Measurements from ENCODE around the gene NFILZ.

NFILZ gene, protein sequence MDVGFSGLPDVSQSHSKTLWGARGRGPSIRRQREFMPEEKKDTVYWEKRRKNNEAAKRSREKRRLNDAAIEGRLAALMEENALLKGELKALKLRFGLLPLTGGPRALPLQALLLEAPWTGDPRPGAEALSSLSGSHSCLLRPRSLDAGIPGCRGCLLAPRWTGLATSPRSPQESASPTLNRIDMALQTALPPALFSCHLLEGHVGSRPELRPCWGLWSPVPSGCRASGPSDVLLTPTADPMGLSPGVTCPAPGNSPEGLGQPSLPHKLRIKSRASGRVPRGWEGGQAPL

DNA sequence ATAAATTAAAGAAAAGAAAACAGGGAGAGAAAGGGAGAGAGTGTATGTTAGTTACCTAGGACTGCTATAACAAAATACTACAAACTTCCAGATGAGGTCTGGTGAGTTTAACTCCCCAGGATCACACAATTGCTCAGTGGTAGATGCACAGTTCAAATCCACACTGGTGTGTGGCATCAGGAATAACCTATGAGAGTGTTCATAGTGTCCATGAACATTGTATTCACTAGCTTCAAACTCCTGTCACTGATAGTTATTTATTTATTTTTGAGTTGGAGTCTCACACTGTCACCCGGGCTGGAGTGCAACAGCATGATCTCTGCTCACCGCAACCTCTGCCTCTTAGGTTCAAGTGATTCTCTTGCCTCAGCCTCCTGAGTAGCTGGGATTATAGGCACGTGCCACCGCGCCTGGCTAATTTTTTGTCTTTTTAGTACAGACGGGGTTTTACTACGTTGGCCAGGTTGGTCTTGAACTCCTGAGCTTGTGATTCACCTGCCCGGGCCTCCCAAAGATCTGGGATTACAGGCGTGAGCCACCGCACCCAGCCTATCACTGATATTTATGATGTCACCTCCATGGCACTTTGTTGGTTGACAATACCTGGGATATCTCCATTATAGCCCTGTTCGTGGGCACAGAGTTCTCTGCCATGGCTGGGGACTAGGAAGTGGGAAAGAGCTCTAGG is at the start of gene NFILZ:
Gene NFILZ (plus strand): TSS at position 638 of the 688 bp plus-strand sequence. CDS start 46,133 bp downstream, outside the sequence.
- DNase-seq, result no peak

DNA sequence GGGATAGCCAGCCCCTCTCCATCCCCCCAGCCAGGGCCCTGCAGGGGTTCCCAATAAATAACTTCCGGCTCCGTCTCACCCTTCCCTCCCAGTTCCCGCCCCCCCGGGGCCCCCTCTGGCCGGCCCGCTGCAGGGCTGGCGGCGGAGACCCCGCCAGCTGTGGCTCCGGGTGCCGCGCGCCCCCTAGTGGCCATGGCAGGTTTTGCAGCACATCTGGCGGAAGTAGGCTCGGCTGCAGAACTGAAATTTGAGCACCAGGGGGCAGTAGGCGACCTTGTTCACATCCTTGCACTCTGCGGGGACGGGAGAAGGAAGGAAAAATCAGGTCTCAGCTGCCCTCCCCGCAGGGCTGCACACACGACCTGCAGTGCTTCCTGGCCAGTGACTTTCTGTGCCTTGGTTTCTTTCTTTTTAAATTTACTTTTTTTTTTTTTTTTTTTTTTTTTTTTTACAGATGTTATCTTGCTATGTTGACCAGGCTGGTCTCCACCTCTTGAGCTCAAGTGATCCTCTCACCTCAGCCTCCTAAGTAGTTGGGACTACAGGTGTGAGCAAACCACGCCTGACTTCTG is 49.6 kb upstream of the NFILZ start:
- DNase-seq, result peak; percentile 77

DNA sequence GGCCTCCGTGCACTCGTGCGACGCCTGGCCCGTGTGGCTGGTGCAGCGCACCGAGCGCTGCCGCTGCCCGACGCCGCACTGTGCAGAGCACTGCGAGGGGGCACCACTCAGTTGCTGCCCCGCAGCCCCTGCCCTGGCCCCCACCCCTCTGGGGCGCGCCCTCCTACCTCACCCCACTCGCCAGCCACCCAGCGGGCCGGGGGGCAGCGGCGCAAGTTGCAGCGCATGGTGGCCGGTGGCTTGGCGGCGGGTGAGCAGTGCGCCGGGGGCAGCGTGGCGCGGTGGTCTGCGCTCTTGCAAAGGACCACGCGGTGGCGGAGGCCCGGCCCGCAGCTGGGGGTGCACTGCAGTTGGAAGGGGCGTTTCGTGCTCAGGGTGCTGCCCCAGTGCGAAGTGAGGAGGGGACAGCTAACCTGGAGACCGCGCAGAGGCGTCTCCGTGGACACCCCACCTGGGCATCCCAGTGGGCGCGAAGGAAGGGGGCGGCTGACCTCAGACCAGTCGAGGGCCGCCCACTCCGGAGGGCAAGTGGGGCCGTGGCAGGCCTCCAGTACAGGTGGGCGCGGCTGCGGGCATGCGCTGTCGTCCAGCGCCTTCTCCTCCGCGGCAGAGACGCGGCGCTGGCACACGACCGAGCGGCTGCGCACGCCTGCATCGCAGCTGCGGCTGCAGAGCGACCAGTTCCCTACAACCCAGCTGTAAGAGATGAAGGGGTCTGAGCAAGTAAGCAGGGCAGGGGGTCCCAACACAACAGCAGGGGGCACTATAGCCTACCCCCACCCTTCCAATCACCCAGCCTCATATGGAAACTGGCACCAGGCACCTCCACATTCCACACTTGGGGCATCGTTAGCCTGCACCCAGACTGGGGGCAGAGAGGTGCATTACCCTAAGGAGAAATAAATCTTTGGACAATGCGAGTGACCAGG is 45.2 kb upstream of the NFILZ start:
- DNase-seq, result no peak

DNA sequence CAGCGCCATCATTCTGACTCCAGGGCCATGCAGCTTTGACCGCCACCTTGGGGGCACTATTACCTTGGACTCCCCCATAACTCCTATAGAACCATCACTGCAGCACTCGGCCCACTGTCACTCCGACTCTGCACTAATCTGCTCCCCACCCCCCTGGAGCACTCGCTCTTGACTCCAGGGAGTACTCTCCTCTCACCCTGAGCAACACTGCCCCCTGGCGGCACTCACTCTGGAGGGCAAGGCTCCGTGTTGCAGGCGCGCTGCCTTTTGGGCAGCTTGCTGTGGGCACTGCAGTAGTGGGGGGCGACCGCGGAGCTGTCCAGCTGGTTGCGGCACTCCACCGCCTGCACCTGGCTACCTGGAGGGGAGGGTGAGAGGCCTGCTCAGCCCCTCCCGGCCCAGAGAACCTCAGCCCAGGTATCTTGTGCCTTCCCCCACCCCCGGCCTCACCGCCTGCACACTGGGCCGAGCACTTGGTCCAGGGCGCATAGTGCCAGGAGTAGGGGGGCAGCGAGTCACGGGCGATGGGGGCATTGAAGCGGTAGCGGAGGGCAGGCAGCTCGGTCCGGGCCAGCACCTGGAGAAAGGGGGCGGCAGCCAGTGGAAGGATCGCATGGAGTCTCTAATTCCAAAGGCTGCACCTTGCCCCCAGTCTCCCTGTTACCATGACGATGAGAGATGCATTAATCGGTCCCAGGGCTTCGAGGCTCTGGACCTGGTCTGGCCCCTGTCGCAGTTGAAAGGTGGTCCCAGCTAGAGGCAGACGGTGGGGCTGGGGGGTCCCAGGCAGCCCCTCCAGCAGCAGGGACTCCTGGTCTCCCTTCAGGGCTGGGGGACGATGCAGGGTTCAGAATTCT is 44.3 kb upstream of the NFILZ start:
- DNase-seq, result peak; percentile 35

DNA sequence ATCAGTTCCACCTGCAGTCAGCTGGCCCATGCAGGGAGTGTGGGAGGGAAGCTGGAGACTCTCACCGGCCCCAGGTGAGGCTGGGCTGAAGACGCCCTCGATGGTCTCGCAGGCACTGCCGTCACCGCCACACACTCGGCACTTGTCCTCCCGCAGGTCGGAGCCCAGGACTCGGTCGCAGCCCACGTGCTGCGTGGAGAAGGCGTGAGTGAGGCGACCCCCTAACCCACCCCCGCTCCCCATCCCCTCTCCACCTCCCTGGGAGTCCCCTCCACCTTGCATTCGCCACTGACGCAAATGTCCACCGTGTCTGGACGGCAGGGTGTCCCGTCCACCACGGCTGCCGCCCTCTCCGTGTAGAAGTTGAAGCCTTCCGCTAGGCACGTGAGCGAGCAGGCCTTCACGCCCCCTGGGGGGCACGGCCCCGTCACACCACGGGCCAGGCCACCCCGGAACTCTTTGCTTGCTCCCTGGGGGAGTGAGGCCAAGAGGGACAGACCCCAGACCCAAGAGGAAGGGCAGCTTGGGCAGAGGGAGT is 41.2 kb upstream of the NFILZ start:
- DNase-seq, result no peak

DNA sequence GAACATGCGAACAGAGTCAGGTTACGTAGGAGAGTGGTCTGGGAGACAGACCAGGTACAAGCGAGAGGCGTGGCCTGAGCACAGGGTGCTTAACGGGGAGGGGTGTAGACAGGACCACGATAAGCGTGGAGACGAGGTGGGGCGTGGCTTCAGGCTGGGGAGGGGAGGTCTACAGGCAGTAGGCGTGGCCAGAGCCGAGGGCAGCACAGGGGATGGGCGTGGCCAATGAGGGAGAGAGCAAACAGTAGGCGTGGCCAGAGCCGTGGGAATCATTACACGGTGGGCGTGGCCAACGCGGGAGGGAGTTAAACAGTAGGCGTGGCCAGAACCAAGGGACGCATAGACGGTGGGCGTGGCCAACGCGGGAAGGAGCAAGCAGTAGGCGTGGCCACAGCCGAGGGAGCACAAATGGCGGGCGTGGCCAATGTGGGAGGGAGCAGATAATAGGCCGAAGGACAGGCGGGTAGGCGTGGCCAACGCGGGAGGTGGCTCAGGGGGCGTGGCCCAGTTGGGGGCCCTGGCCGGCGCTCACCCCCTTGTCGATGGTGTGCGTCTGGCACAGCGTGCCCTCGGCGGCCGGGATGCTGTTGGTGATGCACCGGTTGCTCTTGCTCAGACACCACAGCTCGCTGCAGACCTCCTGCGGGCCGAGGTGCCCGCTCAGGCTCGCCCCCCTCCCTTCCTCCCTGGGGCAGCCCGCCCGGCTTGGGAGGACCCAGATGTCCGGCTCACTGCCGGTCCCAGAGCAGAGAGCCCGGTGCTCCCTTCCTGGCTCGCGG is 38.0 kb upstream of the NFILZ start:
- DNase-seq, result peak; percentile 93

DNA sequence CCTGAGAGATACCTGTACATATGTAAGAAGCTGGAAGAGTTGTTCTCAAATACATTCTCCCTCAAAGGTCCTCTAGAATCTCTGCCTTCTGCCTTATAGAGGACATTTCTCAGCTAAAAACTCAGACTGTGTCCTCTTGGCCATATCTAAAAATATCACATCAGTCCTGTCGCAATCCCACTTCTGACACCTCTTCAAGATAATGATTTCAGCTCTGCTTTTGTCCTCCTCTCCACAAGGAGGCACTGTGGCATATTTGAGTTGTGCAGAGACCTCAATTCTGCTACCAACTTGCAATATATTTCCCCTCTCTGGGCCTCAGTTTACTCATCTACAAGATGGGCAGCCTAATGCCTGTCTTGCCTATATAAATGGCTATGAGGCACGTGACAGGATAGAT is 36.5 kb upstream of the NFILZ start:
- no peak for DNase-seq

DNA sequence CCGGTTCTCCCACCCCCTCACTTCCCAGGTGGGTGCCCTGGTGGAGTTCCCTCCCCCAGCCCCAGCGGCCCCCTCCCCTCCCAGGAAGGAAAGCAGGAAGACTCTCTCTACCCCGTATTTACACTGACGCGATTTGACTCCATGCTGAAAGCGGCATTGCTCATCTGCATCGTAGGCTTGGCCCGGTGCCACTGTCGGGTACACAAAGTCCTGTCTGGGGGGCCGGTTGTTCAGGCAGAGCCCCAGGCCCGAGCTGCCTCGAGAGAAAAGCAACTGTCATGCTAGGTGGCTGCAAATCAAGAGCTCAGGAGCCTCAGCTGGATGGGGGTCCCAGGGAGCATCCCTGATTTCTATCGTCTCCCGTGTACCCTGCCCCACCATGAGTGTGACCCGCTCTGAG is 34.8 kb upstream of the NFILZ start:
- DNase-seq, result no peak

DNA sequence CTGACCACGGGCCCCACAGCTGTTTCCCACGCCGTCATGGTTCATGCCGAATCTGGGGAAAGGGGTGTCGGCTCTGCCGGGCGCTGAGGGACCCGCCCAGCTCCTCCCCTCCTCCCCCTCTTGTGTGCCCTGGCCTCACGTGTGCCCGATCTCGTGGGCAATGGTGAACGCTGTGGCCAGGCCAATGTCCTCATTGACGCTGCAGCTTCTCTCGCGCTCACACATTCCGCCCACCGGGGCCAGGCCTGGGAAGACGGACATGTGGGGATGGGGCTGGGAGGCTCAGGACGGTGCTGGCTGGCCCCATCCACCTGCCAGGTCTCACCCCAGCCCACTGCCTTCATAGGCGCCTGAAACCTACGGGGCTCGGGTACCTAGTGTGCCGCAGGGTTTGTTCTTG is 34.3 kb upstream of the NFILZ start:
- no peak for DNase-seq

DNA sequence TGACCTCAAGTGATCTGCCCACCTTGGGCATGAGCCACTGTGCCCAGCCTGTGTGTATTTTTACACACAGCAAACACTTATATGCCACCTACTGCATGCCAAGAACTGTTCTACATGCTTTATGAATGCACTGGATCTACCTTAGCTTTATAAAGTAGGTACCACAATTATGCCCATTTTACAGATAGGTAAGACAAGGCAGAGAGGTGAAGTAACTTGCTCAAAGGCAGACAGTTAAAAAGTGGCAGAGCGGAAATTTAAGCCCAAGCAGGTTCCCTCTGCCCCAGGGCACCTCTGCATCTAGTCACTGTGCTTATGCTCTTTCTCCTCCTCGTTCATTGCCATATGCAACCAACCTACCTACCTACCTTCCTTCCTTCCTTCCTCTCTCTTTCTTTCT is 30.4 kb upstream of the NFILZ start:
- DNase-seq, result no peak

DNA sequence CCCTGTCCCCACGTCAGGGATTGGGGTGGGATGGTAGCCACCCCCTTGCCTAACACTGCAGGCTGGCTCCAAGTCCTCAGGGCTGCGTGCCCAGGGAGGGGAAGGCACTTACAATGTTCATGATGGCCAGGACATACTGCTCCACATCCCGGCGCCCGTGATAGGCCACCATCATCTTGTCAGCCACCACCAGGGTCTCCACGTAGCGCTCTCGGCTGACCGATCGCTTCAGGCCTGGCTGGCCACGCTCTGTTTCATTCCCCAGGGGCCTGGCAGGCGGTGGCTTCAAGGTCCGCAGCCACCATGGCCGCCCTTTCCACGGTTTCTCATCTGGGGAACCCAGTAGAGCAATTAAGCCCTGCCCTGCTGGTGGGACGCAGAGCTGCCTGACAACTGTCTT is 29.6 kb upstream of the NFILZ start:
- no peak for DNase-seq

DNA sequence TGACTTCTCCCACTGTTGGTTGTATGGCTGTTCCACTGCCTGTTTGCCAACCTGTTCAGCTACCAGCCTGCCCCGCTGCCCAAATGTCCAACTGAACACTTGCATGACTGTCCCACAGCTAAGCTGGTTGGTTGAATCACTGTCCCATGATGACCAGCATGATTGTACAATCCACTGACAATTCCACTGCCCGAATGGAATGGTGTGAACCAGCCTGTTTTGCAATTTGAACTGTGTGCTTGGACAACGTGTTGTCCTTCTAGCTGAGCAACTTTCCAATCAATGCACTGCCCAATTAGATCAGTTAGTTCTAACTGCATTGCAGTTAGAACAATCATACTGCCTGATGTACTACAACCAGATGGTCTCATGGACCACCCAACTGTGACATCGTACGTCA is 28.6 kb upstream of the NFILZ start:
- no peak for DNase-seq

DNA sequence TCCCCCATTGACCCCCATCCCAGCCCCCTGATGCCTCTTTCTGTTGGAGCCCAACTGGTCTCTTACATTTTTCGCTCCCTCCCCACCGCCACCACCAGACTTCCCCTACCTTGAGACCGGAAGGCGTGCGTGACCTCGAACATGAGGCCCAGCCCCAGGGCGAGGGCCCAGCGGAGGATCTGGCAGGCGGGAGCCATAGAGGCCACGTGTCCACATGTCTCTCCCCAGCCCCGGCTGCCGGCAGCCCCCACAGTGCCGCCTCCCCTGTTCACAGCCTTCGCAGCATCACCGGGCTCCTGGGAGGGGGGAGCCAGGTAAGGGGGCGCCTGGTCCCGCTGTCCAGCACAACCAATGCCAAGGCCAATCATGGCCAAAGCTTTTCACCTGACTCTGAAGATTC is 24.9 kb upstream of the NFILZ start:
- DNase-seq, result no peak

DNA sequence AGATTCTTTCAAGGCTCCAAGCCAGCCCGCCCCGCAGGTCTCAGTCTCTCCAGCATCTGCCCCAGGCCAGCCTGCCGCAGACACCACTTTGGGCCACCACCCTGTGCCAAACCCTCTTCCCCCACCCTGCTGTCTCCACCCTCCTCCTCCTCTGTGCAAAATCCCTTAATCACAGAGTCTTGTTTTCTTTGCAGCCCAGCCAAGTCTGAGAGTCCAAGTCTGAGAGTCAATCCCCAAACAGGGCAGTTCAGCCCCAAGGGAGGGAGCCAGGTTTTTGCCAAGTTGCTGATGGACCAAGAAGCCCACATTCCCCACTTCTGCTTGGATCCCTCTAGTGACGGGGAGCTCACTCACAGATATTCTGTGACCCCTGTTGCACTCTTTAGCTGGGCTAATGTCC is 23.0 kb upstream of the NFILZ start:
- DNase-seq, result no peak

DNA sequence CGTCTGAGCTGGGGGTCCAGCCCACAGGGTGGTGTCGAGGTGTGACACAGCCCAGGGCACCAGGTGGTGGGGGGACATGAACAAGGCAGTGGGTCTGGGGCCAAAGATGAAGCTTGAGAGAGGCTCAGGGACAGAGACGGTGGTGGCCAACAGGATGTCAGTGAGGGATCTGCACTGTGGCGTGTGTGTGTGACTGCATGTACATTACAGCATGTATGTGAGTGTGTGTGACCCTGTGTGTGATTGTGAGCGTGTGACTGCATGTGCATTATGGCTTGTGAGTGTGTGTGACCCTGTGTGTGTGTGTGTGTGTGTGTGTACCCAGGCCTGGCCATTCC is 21.5 kb upstream of the NFILZ start:
- no peak for DNase-seq

DNA sequence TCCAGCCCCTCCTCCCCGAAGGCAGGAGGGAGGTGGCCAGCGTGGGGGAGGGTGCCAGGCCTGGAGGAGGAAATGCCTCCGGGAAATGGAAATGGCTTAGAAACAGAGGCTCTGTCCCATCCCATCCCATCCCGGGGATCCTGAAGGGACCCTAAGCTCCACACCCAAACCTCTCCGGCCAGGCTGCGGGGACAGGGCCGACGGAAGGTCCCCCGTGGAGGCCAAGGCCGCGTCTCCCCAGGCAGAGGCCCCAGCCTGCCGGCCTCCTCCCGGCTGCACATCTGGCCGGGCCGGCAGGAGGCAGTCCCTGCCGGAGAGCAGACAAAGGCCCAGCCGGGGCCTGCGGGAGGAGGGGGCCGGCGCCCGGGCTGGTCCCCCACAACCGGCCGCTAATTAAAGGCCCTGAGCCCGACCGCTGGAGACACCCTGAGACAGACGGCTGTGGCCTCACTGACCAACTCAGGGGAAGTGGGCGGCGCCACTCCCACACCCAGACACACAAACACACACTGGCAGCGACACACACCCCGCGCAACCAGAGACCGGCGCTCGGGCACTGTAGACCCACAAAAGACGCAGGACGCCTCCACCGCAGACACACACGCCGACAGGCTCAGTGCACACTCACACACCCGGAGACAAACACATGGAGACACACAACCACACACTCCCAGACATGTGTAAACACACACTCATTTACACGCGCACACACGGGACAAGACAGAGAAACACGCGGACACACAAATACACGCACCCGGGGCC is 21.0 kb upstream of the NFILZ start:
- no peak for DNase-seq

DNA sequence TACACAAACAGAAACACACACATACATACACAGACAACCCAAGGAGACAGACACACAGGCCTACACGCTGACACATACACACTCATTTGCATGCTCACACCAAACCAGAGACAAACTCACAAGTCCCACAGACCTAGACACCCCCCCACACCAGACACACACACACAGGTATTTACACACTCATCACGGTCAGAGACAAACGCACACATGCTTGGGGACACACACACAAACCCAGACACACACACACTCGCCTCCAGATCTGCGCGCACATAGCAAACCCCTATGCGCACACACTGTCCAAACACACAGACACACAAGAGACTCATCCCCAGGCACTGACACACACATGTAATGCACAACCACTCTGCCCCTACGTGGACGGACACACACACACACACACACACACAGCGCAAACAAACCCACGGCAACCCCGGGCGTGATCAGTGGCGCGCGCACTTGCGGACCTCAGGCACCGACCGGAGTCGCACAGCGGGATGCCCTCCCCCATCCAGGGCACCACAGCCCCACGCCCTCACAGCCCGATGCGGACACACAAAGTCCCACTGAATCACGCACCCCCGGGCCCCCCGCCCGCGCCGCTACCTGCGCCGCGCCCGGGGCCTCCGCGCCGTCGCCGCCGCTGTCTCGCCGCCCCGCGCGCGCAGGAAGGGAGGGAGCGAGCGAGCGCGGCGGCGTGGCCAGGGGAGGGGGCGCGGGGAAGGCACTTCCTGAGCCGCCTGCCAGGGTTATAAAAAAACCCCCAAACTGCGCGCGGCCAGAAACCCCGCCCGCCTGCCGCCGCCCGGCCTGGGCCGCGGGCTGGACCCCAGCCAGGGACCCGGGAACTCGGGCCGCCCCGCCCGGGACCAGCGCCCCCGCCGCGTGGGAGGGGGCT is 20.1 kb upstream of the NFILZ start, which contains the start of gene ADAMTS10:
Gene ADAMTS10 (minus strand): TSS at position 675 of the 895 bp plus-strand sequence. CDS start 5,005 bp downstream, outside the sequence.
- DNase-seq, result peak; percentile 19

DNA sequence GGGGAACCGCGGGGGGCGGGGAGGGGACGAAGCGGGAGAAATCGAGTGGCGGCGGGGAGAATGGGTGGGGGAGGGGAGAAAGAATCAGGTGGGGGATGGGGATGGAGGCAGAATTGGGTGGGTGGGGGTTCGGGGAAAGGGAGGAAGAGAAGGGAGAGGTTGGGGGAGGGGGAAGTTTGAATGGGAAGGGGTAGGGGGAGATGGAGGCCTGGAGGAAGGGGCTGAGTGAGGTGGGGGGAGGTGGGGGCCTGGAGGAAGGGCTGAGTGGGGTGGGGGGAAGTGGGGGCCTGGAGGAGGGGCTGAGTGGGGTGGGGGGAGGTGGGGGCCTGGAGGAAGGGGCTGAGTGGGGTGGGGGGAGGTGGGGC is 19.5 kb upstream of the NFILZ start:
- DNase-seq, result no peak

DNA sequence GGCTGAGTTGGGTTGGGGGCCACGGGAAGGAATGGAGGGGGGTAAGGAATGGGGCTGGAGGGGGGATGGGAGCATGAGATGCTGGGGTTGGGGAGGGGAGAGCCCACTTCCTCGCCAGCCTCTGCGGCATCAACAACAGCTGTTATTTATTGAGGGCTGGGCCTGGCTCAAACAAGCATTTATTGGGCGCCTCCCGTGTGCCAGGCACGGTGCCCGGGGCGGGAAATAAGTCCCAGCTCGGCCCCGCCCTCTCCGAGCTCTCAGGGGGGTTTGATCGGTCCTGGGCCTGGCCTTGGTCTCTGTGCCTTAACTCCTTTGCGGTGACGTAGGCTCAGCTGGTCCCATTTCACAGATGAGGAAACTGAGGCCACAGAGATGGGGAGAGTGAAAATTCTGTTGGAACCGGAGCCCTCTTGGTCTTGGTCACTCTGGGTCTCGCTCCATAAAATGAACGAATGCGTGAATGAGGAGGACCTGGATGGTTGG is 19.0 kb upstream of the NFILZ start:
- DNase-seq, result no peak
